Suprapubic skin (tissue), 4 donors: ENCODE results near the gene KRTAP13-2. TPM values are rescaled to one million over a fixed set of nuclear protein-coding genes. Genes with fewer than 3 reads are reported as not detected.

Source experiments
- DNase-seq, 2 donors: peaks; one replicate each; pipeline ENCODE4 v3.0.0-alpha.2; 2019; ENCODE audit warnings: low spot score in 2 of 2
- H3K27ac ChIP-seq: fragments of 200-600 bp; sonication (generic); one replicate; pipeline ENCODE4 v1.5.1; 2019
- H3K27me3 ChIP-seq: fragments of 200-600 bp; sonication (generic); one replicate; pipeline ENCODE4 v1.5.1; 2019
- H3K36me3 ChIP-seq: fragments of 200-600 bp; sonication (generic); one replicate; pipeline ENCODE4 v1.5.1; 2019
- H3K4me1 ChIP-seq: fragments of 200-600 bp; sonication (generic); one replicate; pipeline ENCODE4 v1.5.1; 2019
- H3K4me3 ChIP-seq: fragments of 200-600 bp; sonication (generic); one replicate; pipeline ENCODE4 v1.5.1; 2019; ENCODE audit warnings: mild to moderate bottlenecking
- H3K9me3 ChIP-seq: fragments of 200-600 bp; sonication (generic); one replicate; pipeline ENCODE4 v1.5.1; 2019
- CTCF ChIP-seq, 2 donors: fragments of 200-600 bp in 1 of 2; fragments of 450-650 bp in 1 of 2; sonication (generic) in 1 of 2; IDR thresholded peaks; one replicate each; pipeline ENCODE4 v1.5.1; 2016 to 2019; ENCODE audit warnings: antibody characterized with exemption in 2 of 2, mild to moderate bottlenecking in 1 of 2, moderate library complexity in 1 of 2
- EP300 ChIP-seq: sonication (generic); formaldehyde crosslinking; IDR thresholded peaks from one replicate; pipeline ENCODE4 v1.6.1; 2017; ENCODE audit warnings: antibody characterized with exemption
- POLR2A ChIP-seq, 2 donors: fragments of 450-650 bp; IDR thresholded peaks; one replicate each; pipeline ENCODE4 v1.6.1; 2017; ENCODE audit warnings: antibody characterized with exemption in 2 of 2, mild to moderate bottlenecking in 2 of 2, moderate library complexity in 2 of 2
- POLR2AphosphoS5 ChIP-seq, 3 donors: sonication (generic); formaldehyde crosslinking; IDR thresholded peaks; one replicate each; pipeline ENCODE4 v1.6.1; 2017; ENCODE audit warnings: antibody characterized with exemption in 3 of 3
- WGBS: methylation state at CpG from one replicate; pipeline ENCODE4 v1.1.5; 2018; 5-methylcytosine and 5-hydroxymethylcytosine counted together
- total RNA-seq, 4 donors: library from RNA; depleted of rRNA; stranded (reverse); fragments of >200 nt; gene quantifications; one replicate each; pipeline ENCODE4 v1.1.0, GENCODE V29; 2016

KRTAP13-2 gene, protein sequence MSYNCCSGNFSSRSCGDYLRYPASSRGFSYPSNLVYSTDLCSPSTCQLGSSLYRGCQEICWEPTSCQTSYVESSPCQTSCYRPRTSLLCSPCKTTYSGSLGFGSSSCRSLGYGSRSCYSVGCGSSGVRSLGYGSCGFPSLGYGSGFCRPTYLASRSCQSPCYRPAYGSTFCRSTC
- total RNA-seq = 10 to 100 TPM in 1 of 4 donors, not detected in 3; 10.7 TPM

DNA sequence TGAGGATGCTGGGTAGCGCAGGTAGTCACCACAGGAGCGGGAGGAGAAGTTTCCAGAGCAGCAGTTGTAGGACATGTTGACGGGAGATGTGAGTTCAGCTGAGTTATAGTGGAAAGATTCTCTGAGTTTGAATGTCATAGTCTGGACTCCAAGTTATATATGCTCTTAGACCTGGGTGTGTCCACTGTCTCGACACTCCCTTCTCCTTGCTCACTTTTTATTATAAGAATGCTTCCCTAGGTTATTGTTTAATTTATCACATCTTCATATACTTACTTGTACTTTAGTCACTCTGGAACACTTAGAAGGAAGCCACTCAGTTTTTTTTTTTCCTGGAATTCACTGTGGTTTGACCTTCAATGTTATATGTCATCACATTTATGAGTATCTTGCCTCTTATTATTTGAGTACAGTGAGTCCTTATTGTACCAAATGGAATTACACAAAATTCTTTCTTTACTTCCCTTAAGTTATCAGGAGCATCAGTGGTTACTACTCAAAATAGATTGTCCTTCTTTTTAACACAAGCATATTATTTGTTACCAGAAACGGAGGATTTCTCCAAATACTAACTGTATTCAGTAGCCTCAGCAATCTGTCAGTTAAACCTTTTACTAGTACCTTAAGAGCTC, at the start of gene KRTAP13-2:
Gene KRTAP13-2, minus strand, starts transcription at position 133 of the 632 bp plus-strand sequence. Its CDS starts 58 bp downstream, at position 75.
- 86% methylated on average over 5 of the region's 5 CpGs for WGBS
- no peak within 1 kb of the TSS for H3K4me3 ChIP-seq
- no peaks in the 10 kb centered on the region for H3K4me1 ChIP-seq
- no peak for TF ChIP-seq POLR2A (IDR thresholded peaks at IDR 0.05)
- no peak within 1 kb of the TSS for H3K27ac ChIP-seq
- H3K9me3 ChIP-seq = no peaks in the 10 kb centered on the region
- H3K36me3 ChIP-seq = no peaks in the 10 kb centered on the region
- no peak for DNase-seq
- no peaks in the 10 kb centered on the region for H3K27me3 ChIP-seq

- WGBS = 82% methylated on average over 5 of the region's 5 CpGs
- TF ChIP-seq POLR2A (IDR thresholded peaks at IDR 0.05) = no peak
- TF ChIP-seq EP300 = no peak
- TF ChIP-seq CTCF (IDR thresholded peaks at IDR 0.05) = no peak
- no peak for TF ChIP-seq POLR2AphosphoS5 (IDR thresholded peaks at IDR 0.05)
- Histone ChIP-seq H3K4me1 (no peaks in the 10 kb centered on the region), H3K27ac (no peak overlapping the region), H3K4me3 (no peak overlapping the region), H3K36me3 (no peaks in the 10 kb centered on the region), H3K27me3 (no peaks in the 10 kb centered on the region), H3K9me3 (no peaks in the 10 kb centered on the region)
- DNase-seq = no peak
Observed at GRCh38 chr21:30415993-30416392, 43.9 kb upstream of the KRTAP13-2 start.

- TF ChIP-seq POLR2A (IDR thresholded peaks at IDR 0.05) = no peak
- Histone ChIP-seq H3K9me3 (no peaks in the 10 kb centered on the region), H3K27ac (no peak overlapping the region), H3K4me3 (no peak overlapping the region), H3K36me3 (no peaks in the 10 kb centered on the region), H3K4me1 (no peaks in the 10 kb centered on the region), H3K27me3 (peaks cover 3% of the 10 kb centered on the region)
- no peak for DNase-seq
- WGBS = 34% methylated on average over 11 of the region's 14 CpGs
Observed at GRCh38 chr21:30408782-30409494, 36.9 kb upstream of the KRTAP13-2 start.

- no peak for DNase-seq
- no peak within 1 kb of the TSS for H3K4me3 ChIP-seq
- H3K9me3 ChIP-seq = no peaks in the 10 kb centered on the region
- H3K36me3 ChIP-seq = no peaks in the 10 kb centered on the region
- no peaks in the 10 kb centered on the region for H3K4me1 ChIP-seq
- TF ChIP-seq POLR2A (IDR thresholded peaks at IDR 0.05) (no peak), EP300 (no peak), CTCF (IDR thresholded peaks at IDR 0.05) (no peak), POLR2AphosphoS5 (IDR thresholded peaks at IDR 0.05) (no peak)
- H3K27ac ChIP-seq = no peak within 1 kb of the TSS
- H3K27me3 ChIP-seq = no peaks in the 10 kb centered on the region
- 62% methylated on average over 4 of the region's 4 CpGs for WGBS
Observed at GRCh38 chr21:30395731-30396130, 23.7 kb upstream of the KRTAP13-2 start, which contains the start of gene KRTAP13-1. TSS of gene KRTAP13-1 (plus strand) at chr21:30396031. CDS start at chr21:30396087, 56 bp downstream.

DNA sequence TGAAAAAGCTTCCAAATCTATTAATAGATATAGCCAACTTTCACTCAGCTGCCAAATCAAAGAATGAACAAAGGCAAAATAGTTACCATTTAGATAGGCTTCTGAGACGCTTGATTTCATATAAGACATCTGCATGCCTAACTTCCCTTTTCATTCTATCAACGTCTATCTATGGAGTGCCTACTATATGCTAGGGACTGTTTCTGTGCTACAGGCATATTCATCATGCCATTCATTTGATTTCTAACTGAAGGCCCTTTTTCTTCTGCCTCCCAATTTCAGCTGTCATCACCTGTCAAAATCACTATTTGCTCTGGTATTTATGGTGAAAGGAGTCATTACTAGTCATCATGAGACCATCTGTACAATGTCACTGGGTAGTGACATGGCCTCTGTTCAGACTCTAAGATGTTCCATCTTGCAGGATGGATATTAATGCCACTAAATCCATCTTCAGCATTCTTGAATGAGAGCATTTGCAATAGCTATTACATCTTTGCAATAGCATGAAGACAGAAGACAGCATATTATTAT, 19.5 kb upstream of the KRTAP13-2 start:
- DNase-seq = no peak
- TF ChIP-seq POLR2AphosphoS5 (IDR thresholded peaks at IDR 0.05) (no peak), EP300 (no peak), POLR2A (IDR thresholded peaks at IDR 0.05) (no peak), CTCF (IDR thresholded peaks at IDR 0.05) (no peak)
- Histone ChIP-seq H3K36me3 (no peaks in the 10 kb centered on the region), H3K27ac (no peak overlapping the region), H3K9me3 (no peaks in the 10 kb centered on the region), H3K4me3 (no peak overlapping the region), H3K27me3 (no peaks in the 10 kb centered on the region), H3K4me1 (no peaks in the 10 kb centered on the region)
- 39% methylated on average over 2 of the region's 2 CpGs for WGBS

DNA sequence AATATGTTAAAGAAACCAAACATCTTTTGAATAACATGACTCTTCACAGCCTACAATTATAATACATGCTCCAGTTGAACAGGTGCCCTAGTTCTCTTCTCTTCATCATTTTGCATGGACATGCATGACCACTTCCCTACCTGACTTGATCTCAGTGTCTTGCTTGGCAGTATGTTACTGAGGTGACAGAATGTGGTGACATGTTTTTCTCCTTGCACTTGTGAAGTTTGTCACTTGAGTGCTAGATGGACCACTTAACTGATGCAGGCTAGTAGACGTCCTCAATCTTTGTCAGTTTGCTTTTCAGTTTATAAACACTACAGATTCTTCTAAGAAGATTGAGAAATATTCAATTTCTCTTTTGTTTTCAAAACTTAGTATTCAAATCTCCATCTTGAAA, 10.1 kb upstream of the KRTAP13-2 start:
- no peak for DNase-seq
- H3K27ac ChIP-seq = no peak overlapping the region
- TF ChIP-seq POLR2A (IDR thresholded peaks at IDR 0.05) (no peak), POLR2AphosphoS5 (IDR thresholded peaks at IDR 0.05) (no peak), EP300 (no peak), CTCF (IDR thresholded peaks at IDR 0.05) (no peak)
- 48% methylated on average over 1 of the region's 1 CpG for WGBS
- H3K9me3 ChIP-seq = no peaks in the 10 kb centered on the region
- no peaks in the 10 kb centered on the region for H3K4me1 ChIP-seq
- H3K4me3 ChIP-seq = no peak overlapping the region
- H3K27me3 ChIP-seq = no peaks in the 10 kb centered on the region
- no peaks in the 10 kb centered on the region for H3K36me3 ChIP-seq
